Measurements from ENCODE around the gene TUBA4B. TPM values are rescaled to one million over a fixed set of nuclear protein-coding genes. Genes with fewer than 3 reads are reported as not detected.
A peak's percentile ranks its signal among the peaks of the same experiment; 100 is the strongest.

Gene TUBA4B
- total RNA-seq, result not detected in 2 replicates

GRCh38 chr2:219252900-219253752 lies at the start of gene TUBA4B:
Gene TUBA4B (plus strand): TSS chr2:219253243. CDS start chr2:219253408, 165 bp downstream.
- Mint-ChIP-seq H3K9me3 (no peaks in the 10 kb centered on the region), H3K27me3 (ENCODE audit: low read depth) (no peaks in the 10 kb centered on the region), H3K27ac (peak within 1 kb of the TSS; percentile 92), H3K4me3 (ENCODE audit: low read depth) (peak within 1 kb of the TSS; percentile 77), H3K36me3 (ENCODE audit: low read depth) (peaks cover 51% of the 10 kb centered on the region), H3K4me1 (ENCODE audit: low read depth) (peaks cover 54% of the 10 kb centered on the region)
- DNase-seq (ENCODE audit: low spot score), result peak; percentile 54
- intact Hi-C loops (cut with micrococcal nuclease), result loop anchor here (1.0 to 10.0 kb wide), 8 partner anchors 8 to 848 kb away; partner anchors contain the start of genes ANKZF1, ATG9A, CNPPD1 and GLB1L

GRCh38 chr2:219204425-219205164 lies 48.4 kb upstream of the TUBA4B start:
- Mint-ChIP-seq H3K27ac (no peak overlapping the region), H3K4me1 (ENCODE audit: low read depth) (peaks cover 29% of the 10 kb centered on the region), H3K36me3 (ENCODE audit: low read depth) (peaks cover 17% of the 10 kb centered on the region), H3K9me3 (peaks cover 7% of the 10 kb centered on the region), H3K4me3 (ENCODE audit: low read depth) (no peak overlapping the region), H3K27me3 (ENCODE audit: low read depth) (no peaks in the 10 kb centered on the region)
- DNase-seq (ENCODE audit: low spot score), result peak; percentile 2
- intact Hi-C loops (cut with micrococcal nuclease), result no loop called here

- peak overlapping the region; percentile 37 for H3K4me3 Mint-ChIP-seq (ENCODE audit: low read depth)
- no peak overlapping the region for H3K27ac Mint-ChIP-seq
- H3K27me3 Mint-ChIP-seq (ENCODE audit: low read depth), result no peaks in the 10 kb centered on the region
- DNase-seq (ENCODE audit: low spot score), result peak; percentile 4
- H3K4me1 Mint-ChIP-seq (ENCODE audit: low read depth), result peaks cover 34% of the 10 kb centered on the region
- H3K9me3 Mint-ChIP-seq, result peaks cover 7% of the 10 kb centered on the region
- intact Hi-C loops (cut with micrococcal nuclease), result no loop called here
- peaks cover 22% of the 10 kb centered on the region for H3K36me3 Mint-ChIP-seq (ENCODE audit: low read depth)
Observed at GRCh38 chr2:219205165-219205538, 47.9 kb upstream of the TUBA4B start.

- Mint-ChIP-seq H3K27ac (peak overlapping the region; percentile 90), H3K4me1 (ENCODE audit: low read depth) (peaks cover 34% of the 10 kb centered on the region), H3K9me3 (peaks cover 7% of the 10 kb centered on the region), H3K4me3 (ENCODE audit: low read depth) (peak overlapping the region; percentile 84), H3K27me3 (ENCODE audit: low read depth) (no peaks in the 10 kb centered on the region), H3K36me3 (ENCODE audit: low read depth) (peaks cover 28% of the 10 kb centered on the region)
- intact Hi-C loops (cut with micrococcal nuclease), result loop anchor here (1.0 to 2.0 kb wide), 6 partner anchors 23 to 182 kb away; partner anchors contain the start of genes ANKZF1, ATG9A, DNAJB2 and NHEJ1
- no peak for DNase-seq (ENCODE audit: low spot score)
Observed at GRCh38 chr2:219205981-219206327, 47.1 kb upstream of the TUBA4B start.

GRCh38 chr2:219206328-219207133 lies 46.5 kb upstream of the TUBA4B start, which contains the start of gene ZFAND2B:
Gene ZFAND2B (plus strand): TSS chr2:219206782. CDS start chr2:219206988, 206 bp downstream.
- Mint-ChIP-seq H3K4me3 (ENCODE audit: low read depth) (peak within 1 kb of the TSS; percentile 84), H3K4me1 (ENCODE audit: low read depth) (peaks cover 38% of the 10 kb centered on the region), H3K27ac (peak within 1 kb of the TSS; percentile 90), H3K36me3 (ENCODE audit: low read depth) (peaks cover 33% of the 10 kb centered on the region), H3K27me3 (ENCODE audit: low read depth) (no peaks in the 10 kb centered on the region), H3K9me3 (peaks cover 7% of the 10 kb centered on the region)
- peak; percentile 94 for DNase-seq (ENCODE audit: low spot score)
- intact Hi-C loops (cut with micrococcal nuclease), result loop anchor here (1.0 to 2.0 kb wide), 6 partner anchors 23 to 182 kb away; partner anchors contain the start of genes ANKZF1, ATG9A, DNAJB2 and NHEJ1

GRCh38 chr2:219207134-219207883 lies 45.7 kb upstream of the TUBA4B start:
- DNase-seq (ENCODE audit: low spot score), result peak; percentile 8
- Mint-ChIP-seq H3K27ac (peak overlapping the region; percentile 70), H3K27me3 (ENCODE audit: low read depth) (no peaks in the 10 kb centered on the region), H3K4me3 (ENCODE audit: low read depth) (peak overlapping the region; percentile 84), H3K9me3 (peaks cover 7% of the 10 kb centered on the region), H3K4me1 (ENCODE audit: low read depth) (peaks cover 38% of the 10 kb centered on the region), H3K36me3 (ENCODE audit: low read depth) (peaks cover 36% of the 10 kb centered on the region)
- intact Hi-C loops (cut with micrococcal nuclease), result loop anchor here (2.0 kb wide), 1 partner anchor 39 kb away; no protein-coding TSS in a partner anchor

GRCh38 chr2:219207884-219208740 lies 44.9 kb upstream of the TUBA4B start:
- peaks cover 38% of the 10 kb centered on the region for H3K4me1 Mint-ChIP-seq (ENCODE audit: low read depth)
- DNase-seq (ENCODE audit: low spot score), result peak; percentile 8
- intact Hi-C loops (cut with micrococcal nuclease), result loop anchor here (2.0 kb wide), 1 partner anchor 39 kb away; no protein-coding TSS in a partner anchor

GRCh38 chr2:219209236-219210195 lies 43.5 kb upstream of the TUBA4B start:
- no peaks in the 10 kb centered on the region for H3K27me3 Mint-ChIP-seq (ENCODE audit: low read depth)
- DNase-seq (ENCODE audit: low spot score), result no peak
- intact Hi-C loops (cut with micrococcal nuclease), result no loop called here
- peaks cover 54% of the 10 kb centered on the region for H3K36me3 Mint-ChIP-seq (ENCODE audit: low read depth)
- H3K4me1 Mint-ChIP-seq (ENCODE audit: low read depth), result peaks cover 38% of the 10 kb centered on the region
- H3K4me3 Mint-ChIP-seq (ENCODE audit: low read depth), result no peak overlapping the region
- peak overlapping the region; percentile 83 for H3K27ac Mint-ChIP-seq
- H3K9me3 Mint-ChIP-seq, result peaks cover 4% of the 10 kb centered on the region

More at GRCh38 chr2:219207884-219208740, 44.9 kb upstream of the TUBA4B start:
- Mint-ChIP-seq H3K27ac (peak overlapping the region; percentile 83), H3K36me3 (ENCODE audit: low read depth) (peaks cover 42% of the 10 kb centered on the region), H3K9me3 (peaks cover 7% of the 10 kb centered on the region), H3K4me3 (ENCODE audit: low read depth) (peak overlapping the region; percentile 57), H3K27me3 (ENCODE audit: low read depth) (no peaks in the 10 kb centered on the region)

- Mint-ChIP-seq H3K4me1 (ENCODE audit: low read depth) (peaks cover 36% of the 10 kb centered on the region), H3K27me3 (ENCODE audit: low read depth) (no peaks in the 10 kb centered on the region), H3K27ac (peak overlapping the region; percentile 83), H3K9me3 (no peaks in the 10 kb centered on the region), H3K4me3 (ENCODE audit: low read depth) (no peak overlapping the region), H3K36me3 (ENCODE audit: low read depth) (peaks cover 62% of the 10 kb centered on the region)
- intact Hi-C loops (cut with micrococcal nuclease), result no loop called here
- no peak for DNase-seq (ENCODE audit: low spot score)
Observed at GRCh38 chr2:219210196-219210885, 42.7 kb upstream of the TUBA4B start.

- Mint-ChIP-seq H3K27ac (peak overlapping the region; percentile 42), H3K4me3 (ENCODE audit: low read depth) (no peak overlapping the region), H3K36me3 (ENCODE audit: low read depth) (peaks cover 64% of the 10 kb centered on the region), H3K27me3 (ENCODE audit: low read depth) (no peaks in the 10 kb centered on the region), H3K4me1 (ENCODE audit: low read depth) (peaks cover 36% of the 10 kb centered on the region), H3K9me3 (no peaks in the 10 kb centered on the region)
- DNase-seq (ENCODE audit: low spot score), result no peak
- intact Hi-C loops (cut with micrococcal nuclease), result loop anchor here (1.0 kb wide), 1 partner anchor 51 kb away; the partner anchor contains the start of gene NHEJ1
Observed at GRCh38 chr2:219210886-219211362, 42.1 kb upstream of the TUBA4B start.
